Activated T-cell treated with anti-CD3 and anti-CD28 coated beads, Interleukin-2, amount 50 U/mL, for 1 hour (primary cell): ENCODE data around the gene VANGL1.
A peak's percentile ranks its signal among the peaks of the same experiment; 100 is the strongest.

Experiments used
- DNase-seq: peaks from one replicate; pipeline ENCODE4 v3.0.0-alpha.2; 2020

The VANGL1 gene

DNA sequence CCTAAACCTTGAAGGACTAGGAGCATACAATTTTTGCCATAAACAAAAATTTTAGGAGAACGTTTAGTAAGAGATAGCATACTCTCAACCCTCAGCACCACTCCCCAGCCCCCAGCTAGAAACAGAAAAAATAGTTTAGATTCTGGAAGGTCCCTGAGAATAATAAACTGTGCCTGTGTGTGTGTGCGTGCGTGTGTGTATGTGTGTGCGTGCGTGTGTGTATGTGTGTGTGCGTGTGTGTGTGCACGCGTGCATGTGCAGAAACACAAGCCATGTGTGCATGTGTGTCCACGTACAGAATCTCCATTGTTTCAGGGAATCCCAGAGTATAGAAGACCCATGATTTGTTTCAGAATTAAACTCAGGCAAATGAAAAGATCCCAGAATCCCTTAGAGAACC, 64.2 kb downstream of the VANGL1 start:
- no peak for DNase-seq

DNA sequence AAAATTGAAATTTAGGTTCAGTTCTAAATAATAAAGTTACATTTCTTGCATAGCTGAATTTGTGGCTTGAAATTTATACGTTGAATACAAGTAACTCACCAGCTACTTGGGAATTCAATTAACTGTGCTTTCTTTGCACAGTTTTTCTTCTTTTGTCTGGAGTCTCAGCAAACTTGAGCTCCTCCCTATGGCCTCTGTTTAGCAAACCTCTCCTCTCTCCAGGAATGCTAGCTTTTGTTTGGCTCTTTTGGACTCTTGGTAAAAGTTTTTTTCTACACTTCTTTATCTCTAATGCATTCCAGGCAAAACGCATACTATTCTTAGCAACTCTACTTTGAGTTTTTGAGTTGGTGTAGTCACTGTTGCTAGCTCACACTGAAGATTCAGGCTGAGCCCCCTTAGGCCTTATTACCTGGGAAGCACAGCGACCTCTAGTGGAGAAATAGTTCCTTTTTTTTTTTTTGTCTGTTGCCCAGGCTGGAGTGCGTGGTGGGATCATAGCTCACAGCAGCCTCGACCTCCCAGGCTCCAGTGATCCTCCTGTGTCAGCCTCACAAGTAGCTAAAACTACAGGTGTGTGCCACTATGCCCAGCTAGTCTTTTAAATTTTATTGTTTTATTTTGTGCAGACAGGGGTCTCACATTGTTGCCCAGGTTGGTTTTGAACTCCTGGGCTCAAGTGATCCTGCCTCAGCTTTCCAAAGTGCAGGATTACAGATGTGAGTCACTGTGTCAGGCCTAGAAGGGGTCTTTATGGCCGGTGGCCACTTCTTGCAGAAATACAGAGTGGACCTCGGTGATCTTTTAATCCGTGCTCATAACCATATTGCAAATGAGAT, 65.0 kb downstream of the VANGL1 start:
- DNase-seq = no peak

DNA sequence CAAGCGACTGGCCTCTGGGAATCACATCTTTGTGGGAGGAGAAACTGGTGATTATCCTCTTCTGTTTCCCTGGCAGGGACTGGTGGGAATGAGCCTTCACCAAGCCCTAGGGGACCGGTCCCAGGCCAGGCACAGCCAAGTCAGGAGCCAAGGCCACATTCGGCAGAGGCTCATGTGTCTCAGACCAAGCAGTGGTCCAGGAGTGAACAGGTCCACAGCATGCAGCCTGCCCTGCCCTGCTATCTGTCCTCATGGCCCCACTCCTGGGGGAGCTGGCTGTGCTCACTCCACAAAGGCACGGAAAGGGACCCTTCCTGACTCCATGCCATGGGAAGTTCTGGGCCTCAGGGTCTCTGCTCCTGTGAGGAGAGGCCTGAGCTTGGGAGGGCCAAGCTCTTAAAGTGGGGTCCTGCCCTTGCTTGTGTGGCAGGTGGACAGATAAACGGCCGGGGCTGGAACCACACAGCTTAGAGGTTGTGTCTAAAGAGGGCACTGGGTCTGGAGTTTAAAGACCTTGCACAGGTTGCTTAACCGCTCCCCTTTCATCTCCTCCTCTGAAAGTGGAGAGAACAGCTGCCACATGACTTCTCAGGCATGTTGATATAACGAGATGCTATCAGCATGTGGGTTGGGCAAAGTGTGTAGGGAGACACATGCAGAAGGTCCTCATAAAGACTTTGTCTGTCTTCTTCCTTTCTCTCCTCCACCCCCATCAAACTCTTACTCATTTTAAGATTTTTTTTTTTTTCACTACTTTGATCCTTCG, 69.3 kb downstream of the VANGL1 start:
- DNase-seq = no peak

DNA sequence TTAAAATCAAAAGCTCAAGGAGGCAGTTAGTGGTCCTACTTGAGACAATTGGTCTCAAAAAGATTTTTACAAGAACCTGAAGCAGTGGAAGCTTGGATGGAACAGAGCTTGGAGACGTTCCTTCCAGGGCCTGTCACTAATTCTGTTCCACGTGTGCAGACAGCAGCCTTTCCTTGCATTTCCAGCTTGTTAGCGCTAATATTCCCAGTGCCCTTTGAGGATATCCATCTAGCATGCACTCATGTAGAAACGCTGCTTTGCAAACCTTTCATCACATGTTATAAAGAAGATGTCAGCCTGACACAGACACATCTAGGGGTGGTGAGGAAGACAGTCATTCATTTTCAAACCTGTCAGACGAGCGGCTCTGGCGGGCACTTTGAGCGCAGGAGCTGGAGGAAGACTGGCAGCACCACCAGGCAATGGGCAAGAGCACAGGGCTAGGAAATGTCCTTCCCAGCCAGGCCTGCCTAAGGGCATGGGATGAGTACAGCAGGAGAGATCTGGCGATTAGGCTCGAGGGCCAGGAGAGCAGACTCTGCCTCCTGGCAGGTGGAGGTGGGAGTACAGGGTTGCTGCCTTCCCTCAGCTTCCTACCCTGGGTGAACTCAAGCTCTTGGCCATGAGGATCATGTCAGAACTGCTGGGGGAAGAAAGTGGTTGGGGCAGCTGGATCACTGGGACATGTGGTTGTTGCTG, 71.3 kb downstream of the VANGL1 start:
- DNase-seq = no peak

DNA sequence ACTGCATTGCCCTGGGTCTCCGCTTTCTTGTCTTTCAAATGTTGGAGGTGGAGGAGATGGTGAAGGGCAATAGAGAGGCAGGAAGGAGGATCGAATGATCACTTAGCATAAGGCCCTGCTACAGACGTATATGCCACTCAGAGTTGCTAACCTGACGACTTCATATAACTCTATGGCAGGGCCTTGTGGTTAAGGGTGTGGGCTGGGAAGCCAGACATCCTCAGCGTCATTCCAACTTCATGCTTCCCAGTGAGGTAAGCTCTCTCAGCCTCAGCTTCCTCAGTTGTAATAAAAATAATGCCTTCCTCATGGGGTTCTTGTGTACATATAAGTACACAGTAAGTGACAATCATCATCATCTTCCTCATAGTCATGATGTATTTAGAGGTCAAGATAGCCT, 72.1 kb downstream of the VANGL1 start:
- no peak for DNase-seq

DNA sequence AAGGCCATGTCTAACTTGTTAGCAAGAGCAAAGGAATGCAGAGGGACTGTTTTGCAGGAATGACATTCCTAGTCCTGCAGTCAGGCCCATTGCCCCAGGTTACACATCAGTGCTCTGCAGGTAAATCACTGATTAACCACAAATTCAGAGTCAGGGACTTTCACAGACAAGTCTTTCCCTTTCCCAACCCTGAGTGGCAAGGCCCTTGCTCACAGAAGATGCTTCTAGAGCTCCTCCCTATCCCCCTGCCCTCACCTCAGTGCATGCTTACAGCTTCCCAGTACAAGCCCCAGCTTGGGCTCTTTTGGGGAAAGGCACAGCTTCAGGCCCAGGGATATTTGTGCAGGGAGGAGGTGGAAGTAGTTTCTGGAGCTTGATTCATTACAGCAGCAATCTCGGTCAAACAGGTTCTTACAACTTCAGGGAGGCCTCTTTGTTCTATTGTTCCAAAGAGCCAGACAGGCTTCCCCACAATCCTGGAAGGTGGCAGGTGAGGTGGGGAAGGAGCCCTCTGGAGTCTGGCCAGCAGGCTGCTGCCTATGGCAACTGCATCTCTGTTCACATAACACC, 72.9 kb downstream of the VANGL1 start:
- no peak for DNase-seq

DNA sequence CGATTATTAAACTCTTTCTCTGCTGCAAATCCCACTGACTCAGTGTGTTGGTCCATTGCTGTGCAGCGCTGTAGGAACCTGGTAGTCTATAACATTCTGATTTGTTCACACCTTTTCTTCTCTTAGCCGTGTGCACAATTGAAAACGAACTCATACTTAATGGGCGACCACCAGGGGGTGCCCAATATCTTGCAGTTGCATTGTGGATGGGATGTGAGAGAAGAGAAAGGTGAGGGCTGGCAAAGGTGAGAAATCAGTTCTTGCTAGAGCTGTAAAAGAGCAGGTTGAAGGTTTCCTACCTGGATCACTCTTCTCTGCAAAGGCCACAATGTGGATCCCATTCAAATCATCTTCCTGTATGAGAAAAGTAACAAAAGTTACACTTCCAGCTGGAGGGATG, 75.8 kb downstream of the VANGL1 start:
- peak; percentile 19 for DNase-seq

DNA sequence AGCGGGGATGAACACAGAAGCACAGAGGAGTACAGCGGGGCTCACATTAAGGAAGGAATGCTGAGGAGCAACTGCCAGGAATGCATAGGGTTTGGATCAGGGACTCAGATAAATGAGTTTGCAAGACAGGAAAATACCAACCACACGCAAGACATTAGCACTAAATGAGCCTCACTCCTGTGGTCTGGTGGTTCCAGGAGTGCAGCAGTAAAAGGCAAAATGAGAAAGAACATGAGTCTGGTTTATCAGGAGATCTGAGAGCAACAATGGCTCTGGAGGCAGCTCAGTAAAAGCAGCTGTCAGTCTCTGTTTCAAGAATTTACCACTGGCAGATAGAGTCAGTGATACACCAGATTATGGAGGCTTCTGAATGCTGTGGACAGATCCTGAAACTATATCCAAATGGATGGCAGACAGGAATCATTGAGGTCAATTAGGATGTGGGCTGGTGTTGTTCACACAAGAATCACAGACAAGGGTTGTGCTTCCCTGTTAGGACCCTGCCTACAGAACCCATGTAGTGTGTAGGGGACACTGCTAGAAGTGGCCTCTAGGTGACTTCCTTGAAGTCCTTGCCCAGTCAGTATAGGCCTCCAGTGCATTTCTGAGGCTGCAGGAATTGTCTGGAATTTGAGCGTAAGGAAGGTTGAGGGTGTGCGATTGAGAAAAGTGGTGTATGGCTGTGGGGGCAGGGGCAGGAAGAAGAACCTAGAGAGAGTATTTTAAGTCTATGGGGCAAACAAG, 76.4 kb downstream of the VANGL1 start:
- no peak for DNase-seq

DNA sequence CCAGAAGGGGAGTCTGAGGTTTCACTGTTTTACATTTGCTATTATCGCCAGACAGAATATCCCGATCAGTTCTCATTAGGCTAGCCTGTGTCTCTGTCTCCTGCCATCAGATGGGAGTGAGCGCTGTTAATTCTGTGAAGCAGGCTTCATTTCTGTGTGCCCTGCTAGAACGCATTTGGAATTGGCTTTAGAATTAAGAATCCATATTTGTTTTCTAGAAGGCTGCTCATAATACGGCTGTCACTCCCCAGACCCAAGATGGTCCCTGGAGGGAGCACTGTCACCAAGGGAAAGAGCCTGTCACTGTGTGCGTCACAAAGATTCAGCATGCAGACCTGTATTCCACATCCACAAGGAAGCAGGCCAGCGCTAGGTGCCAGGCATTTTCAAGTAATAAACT, 77.5 kb downstream of the VANGL1 start:
- DNase-seq = no peak

DNA sequence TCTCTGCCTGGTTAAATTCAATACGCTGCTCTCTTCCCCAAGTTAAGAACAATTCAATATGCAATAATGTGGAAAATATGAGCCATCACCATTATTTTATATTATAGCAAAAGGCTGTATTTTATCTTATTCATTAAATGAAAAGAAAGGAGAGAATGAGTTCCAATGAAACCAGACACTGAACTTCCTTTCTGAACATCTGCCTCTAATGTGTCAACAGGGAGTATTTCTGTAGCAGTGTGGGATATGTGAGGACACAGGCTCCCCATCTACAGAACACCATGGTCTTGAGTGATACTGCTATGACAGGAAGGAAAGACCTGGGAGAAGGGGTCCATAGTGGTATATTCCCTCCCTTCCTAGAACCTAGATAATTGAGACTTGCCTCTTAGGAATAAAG, 80.5 kb downstream of the VANGL1 start:
- DNase-seq = no peak

DNA sequence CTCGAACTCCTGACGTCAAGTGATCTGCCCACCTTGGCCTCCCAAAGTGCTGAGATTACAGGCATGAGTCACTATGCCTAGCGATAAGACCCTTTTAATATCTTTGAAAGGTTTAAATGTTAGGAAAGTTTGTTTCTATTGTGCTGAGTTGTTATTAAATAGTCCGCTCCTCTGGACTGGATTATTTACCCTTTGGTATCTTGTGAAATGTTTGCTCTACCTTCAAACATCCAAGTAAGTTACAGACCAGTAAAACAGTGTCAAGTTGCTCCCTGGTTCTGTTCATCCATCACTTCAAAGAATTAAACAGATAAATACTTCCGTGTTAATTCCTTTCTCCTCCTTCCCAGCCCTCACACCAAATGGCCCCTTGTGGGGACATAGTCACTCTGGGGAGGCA, 82.0 kb downstream of the VANGL1 start:
- no peak for DNase-seq

DNA sequence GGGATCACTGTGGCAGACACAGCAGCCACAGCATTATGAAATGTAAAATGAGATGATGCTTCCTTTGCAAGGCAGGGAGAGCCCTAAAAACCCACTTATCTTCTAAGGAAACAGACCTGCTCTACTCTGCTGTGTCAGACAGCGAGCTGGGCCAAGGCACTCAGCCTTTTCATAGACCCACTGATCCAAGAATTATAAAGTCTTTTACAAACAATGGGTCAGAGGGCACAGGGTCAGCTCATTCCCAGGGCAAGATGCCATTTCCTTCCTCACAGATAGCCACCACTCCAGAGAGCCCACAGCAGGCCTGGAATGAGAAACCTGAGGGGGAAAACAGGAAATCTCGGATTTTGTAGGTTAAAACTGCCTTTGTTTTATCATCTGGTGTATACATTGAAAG, 83.8 kb downstream of the VANGL1 start:
- DNase-seq = no peak

DNA sequence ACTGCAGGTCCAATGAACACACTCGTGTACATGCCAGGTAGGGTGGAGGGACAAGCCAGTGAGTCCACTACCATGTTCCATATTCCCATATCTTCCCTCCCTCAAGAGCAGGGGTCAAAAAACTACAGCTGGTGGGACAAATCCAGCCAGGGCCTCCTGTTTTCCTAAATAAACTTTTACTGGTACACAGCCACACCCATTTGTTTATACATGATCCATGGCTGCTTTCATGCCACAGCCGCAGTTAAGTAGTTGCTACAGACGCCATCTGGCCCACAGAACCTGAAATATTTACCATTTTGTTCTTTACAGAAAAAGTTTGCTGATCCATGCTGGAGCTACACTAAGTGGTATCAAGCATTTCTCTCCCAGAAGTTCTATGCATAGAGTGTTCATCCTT, 84.4 kb downstream of the VANGL1 start:
- no peak for DNase-seq

DNA sequence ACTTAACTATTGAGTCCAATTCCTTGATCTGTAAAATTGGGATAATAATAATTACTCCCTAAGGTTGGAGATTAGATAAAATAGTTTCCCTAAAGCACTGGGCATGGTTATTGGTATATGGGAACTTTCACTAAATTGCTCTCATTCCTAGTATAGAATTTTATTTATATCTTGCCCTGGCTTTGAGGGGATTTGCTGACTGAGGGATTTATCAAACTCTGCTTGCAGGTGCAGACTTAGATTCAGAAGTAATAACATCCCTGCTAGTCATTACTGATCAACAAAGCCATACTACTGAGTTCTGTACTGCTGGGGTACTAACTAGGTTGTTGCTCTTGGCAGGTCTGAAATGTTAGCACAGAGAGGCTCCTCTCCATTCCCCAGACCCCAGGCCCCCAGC, 84.8 kb downstream of the VANGL1 start:
- no peak for DNase-seq

DNA sequence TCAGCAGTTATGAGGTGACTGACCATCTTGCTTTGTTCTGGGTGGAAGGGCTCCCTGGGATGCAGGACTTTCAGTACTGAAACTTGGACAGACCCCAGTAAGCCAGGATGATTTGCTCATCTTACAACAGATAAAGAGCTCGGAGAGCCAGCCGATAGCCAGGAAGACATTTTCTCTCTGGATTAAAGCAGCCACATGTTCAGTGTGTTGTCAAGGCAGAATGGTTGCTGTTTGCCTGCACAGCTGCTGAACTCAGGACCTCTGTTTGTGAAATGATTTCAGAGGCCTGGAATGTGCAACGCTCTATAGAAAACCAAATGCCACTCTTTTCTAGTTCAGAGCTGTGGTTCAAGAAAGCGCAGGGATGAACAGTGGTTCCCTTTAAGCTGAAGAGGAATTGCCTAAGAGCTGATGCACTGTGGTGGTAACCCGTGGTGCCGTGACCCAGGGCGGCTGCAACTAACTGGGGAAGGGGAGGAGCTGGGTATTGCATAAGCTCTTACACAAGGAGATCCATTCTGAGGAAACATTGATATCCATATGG, 86.0 kb downstream of the VANGL1 start:
- DNase-seq = no peak

DNA sequence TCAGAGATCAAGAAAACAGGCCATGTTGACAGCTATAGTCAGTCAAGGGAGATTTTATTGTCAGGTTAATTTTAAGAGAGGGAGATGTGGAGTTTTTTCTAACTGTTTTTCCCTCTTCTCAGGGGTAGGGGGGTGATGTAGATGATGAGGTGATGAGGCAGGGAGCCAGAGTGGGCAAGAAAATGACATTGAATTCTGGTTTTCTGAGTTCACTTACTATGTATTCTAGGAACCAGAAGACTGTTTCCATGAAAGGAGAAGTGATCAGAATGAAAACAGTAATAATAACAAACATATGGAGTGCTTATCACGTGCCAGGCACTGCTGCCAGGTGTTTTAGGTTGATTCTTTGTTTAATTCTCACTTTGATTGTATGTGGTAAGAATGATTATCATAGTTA, 86.6 kb downstream of the VANGL1 start:
- no peak for DNase-seq

DNA sequence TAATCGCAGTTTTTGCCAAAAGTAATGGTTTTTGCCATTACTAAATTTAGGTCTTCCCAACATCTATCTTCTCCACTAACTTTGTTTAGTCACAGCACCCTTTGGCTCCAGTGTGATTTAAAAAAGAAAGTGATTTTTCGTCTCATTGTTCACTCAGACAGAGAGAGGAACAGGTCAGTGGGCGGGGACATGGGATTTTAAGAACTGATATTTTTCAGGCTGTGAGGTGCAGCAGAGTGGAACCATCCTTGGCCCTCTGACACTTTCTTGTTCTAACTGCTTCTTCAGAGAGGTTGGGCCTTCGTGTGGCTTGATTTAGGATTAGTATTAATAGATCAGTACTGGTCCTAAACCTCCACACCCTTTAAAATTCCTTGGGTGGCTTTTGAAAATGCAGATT, 88.0 kb downstream of the VANGL1 start:
- no peak for DNase-seq

DNA sequence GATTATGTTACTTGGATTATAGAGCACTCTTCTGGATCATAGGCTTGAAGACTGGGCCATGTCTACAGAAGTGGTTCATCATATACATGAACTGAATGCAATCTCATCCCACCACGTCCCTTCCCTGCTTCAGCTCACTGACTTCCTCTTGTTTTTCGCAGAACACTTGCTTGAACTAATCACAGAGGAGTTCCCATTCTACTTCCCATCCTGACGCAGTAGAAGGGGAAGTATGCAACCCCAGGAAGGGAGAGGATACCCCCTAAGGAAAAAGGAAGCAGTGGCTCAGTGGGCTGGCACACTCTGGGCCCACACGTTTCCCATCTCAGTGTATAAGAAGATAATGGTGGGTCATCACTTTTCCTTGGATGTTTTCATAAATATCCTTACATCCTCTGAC, 90.5 kb downstream of the VANGL1 start:
- no peak for DNase-seq

DNA sequence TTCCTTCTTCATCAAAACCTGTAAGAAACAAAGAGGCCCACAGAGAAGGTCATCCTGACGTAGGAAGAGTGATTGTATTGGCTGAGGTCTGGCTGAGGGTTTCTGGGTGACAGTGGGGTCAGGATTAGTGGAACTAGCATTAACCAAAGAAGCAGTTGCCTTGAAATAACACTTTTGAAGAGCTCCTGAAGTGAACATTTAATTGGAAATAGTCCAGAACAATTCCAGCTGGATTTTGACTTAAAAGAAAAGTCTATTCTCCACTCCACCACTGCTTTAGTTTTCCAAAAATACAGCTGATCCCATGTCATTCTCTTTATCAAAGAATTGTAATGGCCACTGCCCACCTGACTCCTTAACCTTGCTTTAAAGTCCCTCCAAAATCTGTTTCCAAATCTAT, 99.0 kb downstream of the VANGL1 start:
- DNase-seq = no peak

DNA sequence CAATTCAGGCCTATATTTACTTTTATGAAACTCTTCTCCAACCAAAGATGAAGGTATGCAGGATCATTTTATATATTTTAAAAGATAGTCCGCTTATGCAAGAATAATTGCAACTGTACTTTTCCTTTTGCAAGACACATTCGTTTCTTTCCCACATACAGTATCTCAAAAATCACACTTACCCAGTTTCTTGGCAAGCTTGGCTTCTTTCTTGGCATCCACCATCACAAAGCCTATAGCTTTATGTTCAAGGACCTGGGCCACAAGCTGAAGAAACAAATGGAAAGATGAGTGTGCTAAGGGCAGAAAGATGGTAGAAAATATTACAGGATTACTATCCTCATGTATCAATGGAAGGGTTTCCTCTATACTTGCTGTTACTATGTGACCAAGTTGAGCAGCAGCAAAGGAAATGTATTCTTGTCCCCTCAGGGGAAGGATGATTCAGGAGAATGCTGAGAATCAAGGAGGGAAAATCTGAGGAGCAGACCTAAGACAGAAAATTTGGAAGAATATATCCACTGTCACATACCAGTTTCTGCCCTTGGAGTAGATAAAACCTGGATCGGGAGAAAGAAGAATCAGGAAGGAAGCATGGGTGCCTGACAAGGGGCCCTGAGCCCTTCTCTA, 103.0 kb downstream of the VANGL1 start:
- no peak for DNase-seq

DNA sequence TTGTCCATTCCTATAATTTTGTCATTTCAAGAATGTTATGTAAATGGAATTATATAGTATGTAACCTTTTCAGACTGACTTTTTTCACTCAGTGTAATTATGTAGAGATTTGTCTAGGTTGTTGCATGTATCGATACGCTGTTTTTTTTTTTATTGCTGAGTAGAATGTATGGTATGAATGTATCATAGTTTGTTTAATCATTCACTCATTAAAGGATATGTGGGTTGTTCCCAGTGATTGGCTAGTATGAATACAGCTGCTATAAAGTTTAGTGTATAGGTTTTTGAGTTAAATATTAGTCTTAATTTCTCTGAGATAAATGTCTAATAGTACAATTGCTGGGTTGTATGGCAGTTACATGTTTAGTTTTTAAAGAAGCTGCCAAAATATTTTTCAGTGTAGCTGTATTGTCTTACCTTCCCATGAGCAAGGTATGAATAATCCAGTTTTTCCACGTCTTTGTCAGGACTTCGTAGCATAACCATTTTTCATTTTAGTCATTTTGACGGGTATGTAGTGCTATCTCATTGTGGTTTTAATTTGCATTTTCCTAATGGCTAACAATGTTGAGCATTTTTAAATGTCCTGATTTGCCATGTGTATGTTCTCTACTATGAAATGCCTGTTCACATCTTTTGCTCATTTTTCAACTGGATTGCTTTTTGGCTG, 104.4 kb downstream of the VANGL1 start:
- no peak for DNase-seq
